Measurements from ENCODE around the gene RGL1.

The RGL1 gene

GRCh38 chr1:183787704-183788103 lies 17.2 kb upstream of the RGL1 start:
- no peak for DNase-seq

GRCh38 chr1:183791319-183791718 lies 13.6 kb upstream of the RGL1 start:
- no peak for DNase-seq

- DNase-seq: no peak
These were observed 12.6 kb upstream of the RGL1 start for GRCh38 chr1:183792300-183792699.

- DNase-seq: no peak
These were observed 10.8 kb upstream of the RGL1 start for GRCh38 chr1:183794088-183794487.

- DNase-seq: no peak
These were observed 4.5 kb upstream of the RGL1 start for GRCh38 chr1:183800449-183800848.

GRCh38 chr1:183801649-183802048 lies 3.3 kb upstream of the RGL1 start:
- DNase-seq: no peak

- no peak for DNase-seq
These were observed 533 bp upstream of the RGL1 start for GRCh38 chr1:183804387-183804786.

GRCh38 chr1:183806125-183806524 lies 1.2 kb downstream of the RGL1 start:
- no peak for DNase-seq

GRCh38 chr1:183806675-183807074 lies 1.8 kb downstream of the RGL1 start:
- no peak for DNase-seq

- DNase-seq: no peak
These were observed 2.7 kb downstream of the RGL1 start for GRCh38 chr1:183807549-183808168.

GRCh38 chr1:183808296-183809027 lies 3.5 kb downstream of the RGL1 start:
- DNase-seq: no peak

GRCh38 chr1:183810121-183810520 lies 5.2 kb downstream of the RGL1 start:
- no peak for DNase-seq

- DNase-seq: no peak
These were observed 6.0 kb downstream of the RGL1 start for GRCh38 chr1:183810756-183811544.

- no peak for DNase-seq
These were observed 7.2 kb downstream of the RGL1 start for GRCh38 chr1:183812128-183812527.

GRCh38 chr1:183812686-183813569 lies 8.0 kb downstream of the RGL1 start:
- no peak for DNase-seq

GRCh38 chr1:183814121-183814681 lies 9.3 kb downstream of the RGL1 start:
- DNase-seq: no peak

- DNase-seq: no peak
These were observed 11.2 kb downstream of the RGL1 start for GRCh38 chr1:183816110-183816509.

- no peak for DNase-seq
These were observed 12.8 kb downstream of the RGL1 start for GRCh38 chr1:183817576-183818288.

- DNase-seq: no peak
These were observed 14.1 kb downstream of the RGL1 start for GRCh38 chr1:183819059-183819458.

GRCh38 chr1:183821309-183821888 lies 16.5 kb downstream of the RGL1 start:
- no peak for DNase-seq

GRCh38 chr1:183821889-183822611 lies 17.1 kb downstream of the RGL1 start:
- no peak for DNase-seq

Measured in NCI-H2107 (cell line).